Muscle of leg (tissue), 11 donors: ENCODE measurements around the gene ALKBH3. TPM values are rescaled to one million over a fixed set of nuclear protein-coding genes. Genes with fewer than 3 reads are reported as not detected.

ENCODE experiments used
- DNase-seq: peaks from one replicate; pipeline ENCODE4 v3.0.0; 2013
- H3K27ac ChIP-seq: one replicate; pipeline ENCODE4 v1.5.1; 2013; ENCODE audit warnings: mild to moderate bottlenecking, low read length, control low read depth
- H3K27me3 ChIP-seq: one replicate; pipeline ENCODE4 v1.6.1; 2013; ENCODE audit warnings: low read length; ENCODE audit not compliant: control insufficient read depth, insufficient read depth
- H3K36me3 ChIP-seq: one replicate; pipeline ENCODE4 v1.6.1; 2013; ENCODE audit warnings: low read length; ENCODE audit not compliant: control insufficient read depth, insufficient read depth
- H3K4me1 ChIP-seq: one replicate; pipeline ENCODE4 v1.6.1; 2013; ENCODE audit warnings: low read length; ENCODE audit not compliant: control insufficient read depth, insufficient read depth
- H3K4me3 ChIP-seq: one replicate; pipeline ENCODE4 v1.5.1; 2013; ENCODE audit warnings: low read length, control low read depth
- H3K9me3 ChIP-seq: replicated peaks from 2 replicates; pipeline ENCODE4 v1.6.1; 2013; ENCODE audit warnings: low read depth, low read length; ENCODE audit not compliant: control insufficient read depth
- WGBS: methylation state at CpG from one replicate; pipeline ENCODE4 v1.1.5; 2013; ENCODE audit warnings: missing lambda C conversion rate; ENCODE audit not compliant: insufficient coverage; 5-methylcytosine and 5-hydroxymethylcytosine counted together
- polyA plus RNA-seq, 8 donors: library from polyadenylated mRNA; unstranded; fragments of 120-200 nt; gene quantifications; one replicate each; pipeline versions ENCODE4 v1.2.1 to v1.2.3, GENCODE V29; 2013; ENCODE audit warnings: inconsistent platforms in 1 of 8, low replicate concordance in 1 of 8; ENCODE audit not compliant: insufficient read length in 8 of 8, insufficient read depth in 1 of 8
- total RNA-seq: library from RNA; stranded (reverse); fragments of 120-200 nt; gene quantifications from one replicate; pipeline ENCODE4 v1.2.4, GENCODE V29; 2013

ALKBH3 gene
- total and polyA plus RNA-seq, 9 donors = 18.1 to 31.5 (median 22.8) TPM

DNA sequence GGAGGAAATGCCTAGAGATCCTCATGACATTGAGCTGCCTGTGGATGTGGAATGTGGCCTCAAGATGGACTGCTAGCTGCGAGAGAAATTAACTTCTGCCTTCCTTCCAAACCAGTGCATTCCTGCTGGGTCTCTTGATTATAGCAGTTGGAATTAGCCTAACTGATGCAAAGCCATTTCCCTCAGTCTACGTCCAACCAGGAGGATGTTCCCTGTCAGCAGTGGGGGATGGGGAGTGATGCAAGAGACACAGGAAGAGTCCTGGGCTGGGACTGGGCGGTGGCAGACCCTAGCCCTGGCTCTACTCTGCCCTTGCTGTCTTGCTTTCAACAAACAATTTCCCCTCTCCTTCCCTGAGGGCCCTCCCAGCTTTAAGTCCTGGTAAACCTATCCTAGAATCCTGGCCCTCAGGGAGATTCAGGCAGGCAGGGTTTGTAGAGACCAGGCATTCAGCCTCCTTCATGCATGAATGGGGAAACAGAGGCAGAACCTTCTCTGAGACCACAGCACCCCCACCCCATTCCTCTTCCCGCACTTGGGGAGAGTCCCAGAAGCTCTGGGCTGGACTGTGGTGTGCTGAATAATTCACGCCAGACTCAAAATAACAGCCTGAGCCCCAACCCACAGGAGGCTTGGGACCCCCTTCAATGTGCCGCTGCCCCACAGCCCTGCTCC lies 78.8 kb downstream of the ALKBH3 start:
- Histone ChIP-seq H3K4me3 (no peak overlapping the region), H3K36me3 (no peaks in the 10 kb centered on the region), H3K27me3 (no peaks in the 10 kb centered on the region), H3K9me3 (no peaks in the 10 kb centered on the region), H3K27ac (no peak overlapping the region), H3K4me1 (peaks cover 7% of the 10 kb centered on the region)
- WGBS = 80% methylated on average over 1 of the region's 6 CpGs
- DNase-seq = no peak

DNA sequence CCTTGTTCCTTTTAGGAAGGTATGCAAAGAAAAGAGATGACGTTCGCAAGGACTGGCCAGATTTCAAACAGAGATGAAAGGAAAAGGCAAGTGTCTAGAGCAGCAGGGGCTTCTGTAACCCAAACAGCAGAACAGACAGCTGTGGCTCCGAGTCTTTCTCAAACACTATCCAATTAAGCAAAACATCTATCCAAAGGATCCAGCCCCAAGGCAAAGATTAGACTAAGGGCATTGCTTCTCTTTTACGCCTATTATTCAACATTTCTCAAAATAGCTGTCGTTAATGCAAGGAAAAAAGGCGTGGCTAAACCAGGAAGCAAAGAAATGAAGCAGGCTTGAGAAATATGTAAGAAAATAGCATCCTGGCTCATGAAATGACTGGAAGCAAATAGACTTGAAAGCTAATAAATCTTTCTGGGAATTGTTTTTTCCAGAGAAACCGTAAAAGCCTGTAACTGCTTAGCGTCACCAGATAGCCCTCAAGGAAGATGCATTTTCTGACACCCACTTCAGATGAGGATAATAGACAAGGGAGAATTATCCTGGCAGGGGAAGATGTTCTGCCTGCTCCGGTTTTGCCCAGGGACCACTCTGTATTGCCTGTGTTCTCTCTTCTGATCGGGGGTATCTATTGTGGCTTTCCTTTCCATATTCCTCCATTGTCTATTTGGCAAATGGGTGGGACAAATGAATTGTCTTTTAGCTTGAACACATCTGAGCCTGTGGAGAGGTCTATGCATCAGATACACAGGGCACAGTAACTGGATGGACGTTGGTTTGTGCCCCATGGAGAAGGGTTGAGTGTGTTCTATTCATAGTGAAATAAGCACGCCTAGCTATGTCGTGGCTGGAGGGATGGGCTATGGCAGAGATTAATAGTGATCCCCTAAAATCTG lies 82.0 kb downstream of the ALKBH3 start:
- Histone ChIP-seq H3K36me3 (no peaks in the 10 kb centered on the region), H3K27ac (peak overlapping the region; percentile 5), H3K9me3 (peaks cover 4% of the 10 kb centered on the region), H3K4me3 (no peak overlapping the region), H3K27me3 (no peaks in the 10 kb centered on the region), H3K4me1 (peaks cover 7% of the 10 kb centered on the region)
- 11% methylated on average over 4 of the region's 13 CpGs for WGBS
- DNase-seq = peak; percentile 77

DNA sequence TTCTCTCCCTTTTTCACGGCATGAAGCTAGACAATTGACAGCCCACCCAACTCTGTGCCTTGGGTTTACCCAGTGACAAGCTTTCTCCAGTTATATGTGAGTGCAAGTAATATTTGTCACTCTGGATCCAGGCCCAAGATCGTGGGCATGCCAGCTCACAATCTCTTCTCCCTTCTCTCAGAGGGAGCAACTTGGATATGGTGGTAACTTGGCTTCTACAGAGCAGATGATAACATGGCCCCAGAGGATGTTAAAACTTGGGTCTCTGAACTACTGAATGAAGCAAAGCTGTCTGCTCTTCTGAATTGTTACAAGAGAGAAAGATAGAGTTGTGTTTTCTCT lies 82.6 kb downstream of the ALKBH3 start:
- Histone ChIP-seq H3K27ac (peak overlapping the region; percentile 5), H3K27me3 (no peaks in the 10 kb centered on the region), H3K36me3 (no peaks in the 10 kb centered on the region), H3K4me1 (peaks cover 7% of the 10 kb centered on the region), H3K4me3 (no peak overlapping the region), H3K9me3 (peaks cover 4% of the 10 kb centered on the region)
- WGBS = no CpG with 5 or more reads among the region's 2 CpGs
- DNase-seq = no peak

DNA sequence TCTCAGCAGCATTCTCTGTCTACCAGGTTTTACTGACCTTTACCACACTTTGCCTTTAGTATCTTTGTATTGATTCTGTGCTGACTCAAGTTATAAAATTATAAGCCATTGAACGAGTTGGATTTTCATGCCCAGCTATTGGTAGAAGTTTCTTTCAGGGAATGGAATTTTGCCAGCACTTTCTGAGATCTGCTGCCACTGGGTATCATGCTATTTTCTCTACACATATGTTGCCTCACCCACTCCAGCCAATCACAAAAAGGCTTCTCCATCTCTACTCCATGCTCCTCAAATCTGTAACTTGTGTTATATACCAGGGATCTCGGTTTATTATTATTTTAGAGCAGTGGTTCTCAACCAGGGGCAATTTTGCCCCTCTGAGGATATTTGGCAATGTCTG lies 87.0 kb downstream of the ALKBH3 start:
- Histone ChIP-seq H3K4me1 (peaks cover 9% of the 10 kb centered on the region), H3K27me3 (no peaks in the 10 kb centered on the region), H3K4me3 (no peak overlapping the region), H3K36me3 (no peaks in the 10 kb centered on the region), H3K27ac (no peak overlapping the region), H3K9me3 (peaks cover 4% of the 10 kb centered on the region)
- no peak for DNase-seq
- WGBS = no CpG with 5 or more reads among the region's 2 CpGs

DNA sequence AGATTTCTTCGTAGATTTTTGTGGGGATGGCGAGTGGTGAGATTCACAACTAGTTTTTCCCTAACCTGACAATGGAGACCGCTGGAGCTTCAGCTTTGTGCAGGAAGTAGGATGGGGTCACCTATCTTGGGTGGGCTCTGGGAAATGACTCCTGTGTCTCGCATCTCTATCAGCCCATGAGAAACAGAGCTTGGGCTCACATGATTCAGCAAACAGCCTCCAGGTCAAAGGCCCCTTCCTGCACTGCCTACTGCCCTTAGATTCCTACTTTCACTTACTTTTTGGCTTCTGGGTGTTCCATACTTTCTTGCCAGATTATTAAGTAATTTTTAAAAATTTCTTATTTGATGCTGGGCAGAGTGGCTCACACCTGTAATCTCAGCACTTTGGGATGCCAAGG lies 88.1 kb downstream of the ALKBH3 start:
- H3K4me1 ChIP-seq = peaks cover 4% of the 10 kb centered on the region
- no peak overlapping the region for H3K27ac ChIP-seq
- H3K4me3 ChIP-seq = no peak overlapping the region
- no peaks in the 10 kb centered on the region for H3K36me3 ChIP-seq
- no peak for DNase-seq
- WGBS = 71% methylated on average over 1 of the region's 4 CpGs
- H3K27me3 ChIP-seq = no peaks in the 10 kb centered on the region
- H3K9me3 ChIP-seq = peaks cover 4% of the 10 kb centered on the region

DNA sequence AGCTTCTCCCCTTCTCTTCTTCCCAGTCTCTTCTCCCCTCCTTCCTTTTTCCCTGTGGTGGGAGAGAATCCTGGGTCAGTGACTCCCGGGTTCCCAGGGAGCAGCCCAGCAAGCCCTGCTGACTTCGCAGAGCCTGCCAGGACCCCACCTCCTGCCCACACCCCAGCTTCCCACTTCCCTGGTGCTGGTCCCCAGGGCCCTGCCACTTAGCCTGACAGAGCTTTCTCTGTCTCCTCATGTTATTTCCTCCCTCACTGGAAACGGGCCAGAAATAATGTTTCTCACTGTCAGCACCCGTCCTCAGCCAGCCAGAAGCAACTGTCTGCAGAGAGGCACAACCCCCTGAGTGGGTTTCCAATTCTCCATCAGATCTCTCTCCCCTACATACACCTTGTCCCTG lies 88.9 kb downstream of the ALKBH3 start:
- Histone ChIP-seq H3K27ac (no peak overlapping the region), H3K9me3 (peaks cover 4% of the 10 kb centered on the region)

More for the DNA sequence above, 88.9 kb downstream of the ALKBH3 start:
- H3K27me3 ChIP-seq = no peaks in the 10 kb centered on the region
- 60% methylated on average over 1 of the region's 4 CpGs for WGBS
- peak; percentile 71 for DNase-seq
- no peaks in the 10 kb centered on the region for H3K36me3 ChIP-seq
- peaks cover 4% of the 10 kb centered on the region for H3K4me1 ChIP-seq
- H3K4me3 ChIP-seq = no peak overlapping the region

Other genes starting within 250 kb of the ALKBH3 start
- 30.2 TPM for gene HSD17B12, start 200.1 kb upstream of the ALKBH3 start, total RNA-seq
- gene HSD17B12, start 200.1 kb upstream of the ALKBH3 start, polyA plus RNA-seq = 10 to 100 TPM; 27.2 to 46.7 (median 34.6) TPM
- 25.4 TPM for gene C11orf96, start 61.8 kb downstream of the ALKBH3 start, total RNA-seq
- gene C11orf96, start 61.8 kb downstream of the ALKBH3 start, polyA plus RNA-seq = 10 to 100 TPM; 17.2 to 37.2 (median 28.6) TPM
- 0.04 TPM for gene ACCSL, start 167.2 kb downstream of the ALKBH3 start, total RNA-seq
- not detected for gene ACCSL, start 167.2 kb downstream of the ALKBH3 start, polyA plus RNA-seq
- 16.0 TPM for gene ACCS, start 185.4 kb downstream of the ALKBH3 start, total RNA-seq
- 10 to 100 TPM in 7 of 8 donors, 1 to 10 TPM in 1; 9.7 to 26.9 (median 16.8) TPM for gene ACCS, start 185.4 kb downstream of the ALKBH3 start, polyA plus RNA-seq
- gene EXT2, start 214.8 kb downstream of the ALKBH3 start, total RNA-seq = 61.9 TPM
- gene EXT2, start 214.8 kb downstream of the ALKBH3 start, polyA plus RNA-seq = 10 to 100 TPM; 44.3 to 66.8 (median 53.7) TPM